Stimulated activated CD4-positive, alpha-beta T cell treated with anti-CD3 and anti-CD28 coated beads, Interleukin-15, amount 100 ng/mL, for 1 hour (primary cell): ENCODE data around the gene SYK.
"Not testable (repeated sequence)": the region's sequence is repeated elsewhere in the genome, so short reads cannot be mapped to it uniquely, and the experiment has no call there.

Source experiments
- DNase-seq, 2 donors: peaks; one replicate each; pipeline ENCODE4 v3.0.0-alpha.2; 2020; ENCODE audit warnings: low read depth in 1 of 2, low spot score in 1 of 2

Gene SYK

GRCh38 chr9:90801241-90801972, at the start of gene SYK:
Gene SYK (plus strand): TSS chr9:90801819. CDS start chr9:90843899, 42,080 bp downstream.
- no peak for DNase-seq

DNA sequence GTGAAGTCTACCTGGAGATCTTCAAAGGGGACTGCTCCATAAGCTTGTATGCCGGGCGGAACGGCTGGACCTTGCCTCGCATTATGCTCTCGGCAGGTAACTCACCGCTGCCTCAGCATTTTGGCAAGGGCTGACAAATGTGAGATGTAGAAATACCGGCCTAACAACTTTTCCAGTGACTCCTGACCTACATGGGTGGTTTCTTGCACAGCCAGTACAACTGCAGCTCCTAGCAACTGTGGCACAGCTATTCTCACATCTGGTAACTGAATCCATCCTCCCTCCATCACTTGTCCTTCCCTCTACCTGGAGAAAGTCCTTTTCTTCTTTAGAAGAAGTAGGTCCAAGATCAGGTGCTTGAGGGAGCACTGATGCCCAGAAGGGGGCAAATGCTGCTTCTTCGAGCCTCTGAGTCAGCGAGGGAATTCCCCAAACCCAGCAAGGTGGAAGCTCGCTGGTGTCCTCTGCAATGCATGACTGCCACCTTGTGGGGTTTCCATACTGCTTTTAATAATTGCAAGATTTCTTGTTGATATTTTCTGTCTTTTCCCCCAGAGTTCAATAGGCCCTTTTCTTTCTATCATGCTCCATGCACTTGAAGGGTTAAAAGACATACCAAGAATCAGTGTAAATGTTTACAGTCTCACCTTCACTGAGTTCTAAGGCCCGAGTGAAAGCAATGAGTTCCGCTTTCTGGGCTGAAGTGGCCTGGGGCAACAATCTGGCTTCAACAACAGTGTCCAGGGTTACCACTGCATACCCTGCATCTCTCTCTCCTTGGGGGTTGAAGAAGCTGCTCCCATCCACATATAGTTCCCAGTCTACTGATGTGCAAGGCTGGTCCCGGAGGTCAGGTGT, 45.9 kb upstream of the SYK start:
- peak; percentile 3 to 47 for DNase-seq

DNA sequence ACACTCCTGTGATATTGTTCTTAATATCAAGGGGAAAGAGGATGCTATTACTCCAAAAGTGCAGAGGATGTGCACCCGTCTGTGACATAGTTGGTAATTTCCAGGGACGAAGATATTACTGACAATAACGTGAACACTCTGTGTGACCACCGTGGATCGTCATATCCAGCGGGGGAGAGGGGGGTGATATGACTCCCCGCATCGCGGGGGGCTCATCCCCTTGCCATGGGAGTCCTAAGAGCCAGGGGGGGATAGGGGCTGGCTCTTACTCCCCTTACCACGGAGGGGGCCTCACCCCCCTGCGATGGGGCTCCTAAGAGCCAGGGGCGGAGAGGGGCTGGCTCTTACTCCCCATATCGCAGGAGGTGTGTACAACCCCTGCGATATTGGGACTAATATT, 41.0 kb upstream of the SYK start:
- DNase-seq = not testable (repeated sequence)

GRCh38 chr9:90766731-90767130, 34.9 kb upstream of the SYK start:
- no peak for DNase-seq

DNA sequence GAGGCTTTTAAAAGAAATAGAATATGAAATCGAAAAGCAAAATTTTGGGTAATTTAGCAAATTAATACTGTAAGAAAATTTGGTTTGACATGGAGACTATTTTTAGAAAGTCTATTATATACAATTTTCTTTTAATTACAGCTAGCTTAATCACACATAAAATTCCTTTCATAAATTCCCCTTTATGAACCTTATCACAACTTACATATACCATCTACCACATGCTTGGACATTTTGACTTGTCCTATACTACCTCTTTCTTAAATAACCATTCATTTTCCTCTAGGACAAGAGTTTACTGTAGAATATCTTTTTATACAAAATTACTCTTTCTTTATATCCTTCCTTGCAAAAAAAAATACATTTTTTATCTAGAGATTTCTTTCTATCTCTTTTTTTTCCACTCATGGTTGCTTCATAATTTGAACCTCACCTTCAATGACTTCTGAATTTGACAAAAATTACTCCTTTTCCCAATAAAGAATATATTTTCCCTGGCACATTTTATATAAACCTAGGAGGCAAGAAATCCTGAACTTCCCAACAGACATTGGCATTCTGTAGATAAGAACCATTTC, 34.0 kb upstream of the SYK start:
- DNase-seq = no peak

- no peak for DNase-seq
Observed at GRCh38 chr9:90770182-90770738, 31.4 kb upstream of the SYK start.

- DNase-seq = no peak
Observed at GRCh38 chr9:90770927-90771326, 30.7 kb upstream of the SYK start.

- no peak for DNase-seq
Observed at GRCh38 chr9:90772386-90772785, 29.2 kb upstream of the SYK start.

DNA sequence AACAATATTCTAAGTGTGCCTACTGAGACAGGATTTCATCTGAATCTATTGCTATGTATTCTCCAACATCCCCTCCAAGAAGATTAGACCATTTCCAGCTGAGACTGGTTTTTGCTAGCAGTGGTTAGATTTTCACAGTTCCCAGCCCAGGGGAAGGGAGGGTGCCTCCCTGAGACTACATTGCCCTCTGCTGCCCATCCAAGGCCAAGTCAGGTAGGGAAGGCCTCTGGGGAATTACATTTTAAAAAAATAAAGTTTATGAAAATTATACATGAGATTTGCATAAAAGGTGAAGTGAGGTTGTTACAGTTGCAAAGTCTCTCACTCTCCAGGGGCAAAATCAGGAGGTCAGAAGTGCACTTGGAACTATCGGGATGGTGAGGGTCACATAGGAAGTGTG, 28.0 kb upstream of the SYK start:
- DNase-seq = no peak

GRCh38 chr9:90774071-90774470, 27.5 kb upstream of the SYK start:
- no peak for DNase-seq

DNA sequence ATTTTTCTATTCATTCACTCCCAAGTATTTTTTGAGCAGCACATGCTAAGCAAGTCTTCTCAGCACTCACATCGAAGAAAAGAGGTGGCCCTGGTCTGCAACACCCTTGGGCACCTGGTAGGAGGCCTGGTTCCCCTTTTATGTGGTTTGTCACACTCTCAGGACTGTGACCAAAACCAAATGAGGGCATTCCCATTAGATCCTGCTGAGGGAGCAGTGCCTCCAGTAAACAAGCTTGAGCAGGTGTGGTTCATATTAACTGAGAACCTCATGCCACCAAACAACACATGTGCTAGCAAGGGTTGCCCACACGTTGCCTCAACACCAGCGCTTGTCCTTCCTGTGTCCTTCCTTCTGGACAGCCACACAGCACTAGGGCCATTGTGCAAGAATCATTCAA, 26.9 kb upstream of the SYK start:
- DNase-seq = no peak

GRCh38 chr9:90775657-90776056, 26.0 kb upstream of the SYK start:
- DNase-seq = no peak

DNA sequence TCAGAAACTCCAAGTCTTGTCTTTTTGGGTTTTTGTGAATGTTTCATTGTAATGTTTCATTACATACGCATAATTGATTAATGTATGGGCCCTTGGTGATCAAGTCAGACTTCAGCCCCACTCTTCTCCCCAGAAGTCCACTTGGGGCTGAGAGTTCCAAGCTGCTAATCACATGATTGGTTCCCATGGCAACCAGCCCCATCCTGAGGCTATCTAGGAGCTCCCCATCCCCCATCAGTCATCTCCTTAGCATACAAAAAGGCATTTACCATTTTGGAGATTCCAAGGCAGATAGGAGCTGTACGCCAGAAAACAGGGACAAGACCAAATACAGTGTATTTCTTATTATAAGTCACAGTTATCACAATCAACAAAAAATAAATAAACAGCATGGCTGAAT, 22.9 kb upstream of the SYK start:
- no peak for DNase-seq

DNA sequence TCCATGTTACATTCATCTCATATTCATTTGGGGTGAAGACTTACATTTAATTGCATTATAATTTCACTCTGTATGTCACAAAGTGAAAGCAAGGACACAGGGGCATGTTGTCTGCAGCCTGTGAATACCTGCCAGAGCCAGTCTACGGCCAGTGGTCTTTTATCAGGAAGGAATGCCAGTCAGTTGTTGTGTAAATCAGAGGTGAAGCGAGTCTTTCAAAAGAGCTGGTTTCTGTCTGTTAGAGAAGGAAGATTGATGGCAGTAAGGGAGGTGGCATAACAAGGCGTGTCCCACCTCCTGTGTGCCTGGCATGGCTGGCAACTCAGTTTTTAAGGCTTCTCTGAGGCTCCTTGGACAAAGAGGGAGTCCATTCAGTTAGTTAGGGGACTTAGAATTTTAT, 18.1 kb upstream of the SYK start:
- DNase-seq = no peak

- DNase-seq = no peak
Observed at GRCh38 chr9:90783964-90784363, 17.7 kb upstream of the SYK start.

DNA sequence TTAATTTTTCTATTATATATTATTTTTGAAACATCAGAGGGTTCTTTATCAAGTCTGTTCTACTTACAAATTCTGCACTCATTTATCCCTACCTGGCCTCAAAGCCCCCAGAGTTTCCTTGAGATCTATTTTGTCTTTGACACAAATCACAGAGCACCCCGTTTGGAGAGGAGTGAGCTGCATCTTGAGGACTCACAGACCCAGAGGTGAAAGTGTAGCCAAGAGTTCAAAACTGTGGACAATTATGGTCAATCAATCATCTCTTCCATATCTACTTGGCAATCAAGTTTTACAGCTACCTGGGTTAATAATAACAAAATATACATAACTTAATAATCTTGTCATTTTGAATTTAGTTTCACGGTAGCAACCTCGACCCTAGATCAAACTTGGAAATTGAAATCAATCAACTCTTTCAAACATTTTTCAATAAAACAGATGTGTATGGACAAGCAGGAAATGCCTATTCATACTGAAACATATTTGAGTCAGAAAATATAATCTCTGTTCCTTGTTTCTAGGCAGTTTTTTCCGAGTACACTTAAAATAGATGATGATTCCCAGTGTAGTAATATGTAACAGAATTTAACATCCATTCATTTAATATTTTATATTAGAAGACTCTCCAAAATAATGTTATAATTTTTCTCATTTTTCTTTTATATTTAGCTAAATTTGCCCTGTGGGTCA, 13.7 kb upstream of the SYK start:
- DNase-seq = no peak

DNA sequence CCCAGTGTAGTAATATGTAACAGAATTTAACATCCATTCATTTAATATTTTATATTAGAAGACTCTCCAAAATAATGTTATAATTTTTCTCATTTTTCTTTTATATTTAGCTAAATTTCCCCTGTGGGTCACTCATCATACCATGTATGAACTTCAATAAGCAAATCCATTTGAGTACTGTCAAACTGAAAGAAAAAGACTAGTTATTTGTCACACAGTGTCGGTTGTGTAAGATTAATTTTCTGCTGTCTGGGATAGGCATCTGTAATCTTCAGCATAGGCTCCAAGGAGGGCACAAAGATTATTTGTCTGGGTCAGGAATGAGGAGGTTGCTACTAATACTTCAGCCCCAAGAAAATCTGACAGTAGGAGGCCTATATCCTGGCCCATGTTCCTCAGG, 13.1 kb upstream of the SYK start:
- not testable (repeated sequence) for DNase-seq

- DNase-seq = no peak
Observed at GRCh38 chr9:90789408-90789807, 12.2 kb upstream of the SYK start.

- no peak for DNase-seq
Observed at GRCh38 chr9:90789862-90790261, 11.8 kb upstream of the SYK start.

- not testable (repeated sequence) for DNase-seq
Observed at GRCh38 chr9:90793024-90793423, 8.6 kb upstream of the SYK start.

- DNase-seq = no peak
Observed at GRCh38 chr9:90793729-90794128, 7.9 kb upstream of the SYK start.
